Body of pancreas (tissue), 4 donors: ENCODE measurements around the gene TBX4.

Experiments
- CTCF ChIP-seq, 7 experiments: fragments of 450-650 bp in 4 of 7; fragments of 200-600 bp in 3 of 7; sonication (generic) in 3 of 7; IDR thresholded peaks; one replicate each; pipeline ENCODE4 v1.5.1; 2016 to 2019; ENCODE audit warnings: antibody characterized with exemption in 7 of 7
- POLR2A ChIP-seq, 3 donors: fragments of 450-650 bp; IDR thresholded peaks; one replicate each; pipeline ENCODE4 v1.6.1; 2016; ENCODE audit warnings: antibody characterized with exemption in 3 of 3, mild to moderate bottlenecking in 2 of 3

GRCh38 chr17:61510991-61511390 is 58.8 kb downstream of the TBX4 start:
- TF ChIP-seq POLR2A (IDR thresholded peaks at IDR 0.05) (no peak), CTCF (IDR thresholded peaks at IDR 0.05) (no peak)
